HG03442 (cell line): Measurements from ENCODE around the gene AMOTL2.

Source experiments
- ATAC-seq: cut with Tn5 transposase; IDR thresholded peaks from one replicate; pipeline ENCODE4 v1.9.1; 2021; ENCODE audit warnings: mild to moderate bottlenecking, moderate library complexity; ENCODE audit not compliant: unreplicated experiment

The AMOTL2 gene

DNA sequence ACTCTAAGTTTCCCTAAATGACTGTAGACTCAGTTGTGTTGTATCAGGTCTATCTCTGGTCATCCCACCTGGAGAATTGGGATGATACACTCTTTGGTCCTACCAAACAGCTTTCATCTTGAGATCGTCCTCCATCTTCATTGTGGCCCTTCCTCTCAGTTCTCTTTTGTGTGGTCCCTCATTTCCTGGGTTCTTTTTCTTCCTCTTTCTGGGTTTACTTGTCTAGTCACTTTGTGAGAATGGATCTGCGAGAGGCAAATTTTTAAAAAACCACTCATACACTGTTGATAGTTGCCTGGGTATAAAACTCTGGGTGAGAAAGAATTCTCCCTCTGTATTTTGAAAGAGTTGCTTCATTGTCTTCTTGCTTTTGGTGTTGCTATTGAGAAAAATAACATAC, 6.0 kb upstream of the AMOTL2 start:
- ATAC-seq: no peak

DNA sequence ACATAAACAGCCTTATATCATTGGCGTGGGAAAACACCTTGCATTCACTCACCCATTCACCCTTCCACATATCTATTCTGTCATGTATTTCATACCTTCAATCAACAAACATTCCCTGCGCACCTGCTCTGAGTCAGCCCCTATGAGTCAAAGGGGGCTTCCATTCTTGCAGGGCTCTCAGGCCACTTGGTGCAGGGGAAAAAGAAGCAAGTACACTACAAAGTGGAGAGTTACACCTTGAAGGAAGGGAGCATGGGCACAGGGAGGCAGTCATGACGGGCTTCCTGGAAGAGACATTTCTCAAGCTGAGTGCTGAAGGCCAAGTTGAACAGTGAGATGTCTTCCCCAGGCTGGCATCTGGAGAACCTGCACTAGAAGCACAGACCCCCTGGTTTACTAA, 4.6 kb upstream of the AMOTL2 start:
- no peak for ATAC-seq

DNA sequence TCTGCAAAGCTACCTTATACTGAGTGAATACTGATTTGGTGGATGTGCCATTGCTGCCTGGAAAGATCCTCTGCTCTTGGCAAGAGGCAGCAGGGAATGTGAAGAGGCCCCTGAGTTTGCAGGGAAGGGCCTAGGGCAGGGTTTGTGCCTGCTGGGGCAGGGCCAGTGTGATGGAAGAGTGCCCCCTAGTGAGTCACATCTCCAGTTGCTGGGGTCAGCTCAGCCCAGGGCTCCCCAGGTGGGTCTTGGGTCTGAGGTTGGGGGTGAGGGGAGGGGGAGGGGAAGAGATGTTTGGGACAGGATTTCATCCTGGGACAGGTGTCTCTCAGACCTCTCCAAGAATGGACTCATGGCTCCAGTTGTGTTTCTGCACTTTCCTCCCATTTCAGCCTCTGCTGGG, 4.1 kb upstream of the AMOTL2 start:
- no peak for ATAC-seq

DNA sequence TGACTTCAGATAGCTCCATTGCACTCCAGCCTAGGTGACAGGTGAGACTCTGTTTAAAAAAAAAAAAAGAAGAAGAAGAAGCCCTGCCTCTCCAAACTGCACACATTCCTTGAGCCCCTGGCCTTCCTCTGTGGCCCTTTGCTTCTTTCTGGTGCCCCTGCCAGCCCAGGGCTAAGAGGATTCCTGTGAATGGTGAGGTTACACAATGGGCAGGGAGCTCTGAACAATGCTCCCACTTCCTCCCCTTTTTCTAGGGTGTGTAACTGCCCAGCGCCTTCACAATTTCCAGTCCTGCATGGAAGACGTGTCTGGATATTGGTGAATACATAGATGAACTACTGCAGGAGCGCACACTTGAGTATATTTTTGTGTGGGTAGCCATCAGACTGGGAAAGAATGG, 3.6 kb upstream of the AMOTL2 start:
- ATAC-seq: no peak

DNA sequence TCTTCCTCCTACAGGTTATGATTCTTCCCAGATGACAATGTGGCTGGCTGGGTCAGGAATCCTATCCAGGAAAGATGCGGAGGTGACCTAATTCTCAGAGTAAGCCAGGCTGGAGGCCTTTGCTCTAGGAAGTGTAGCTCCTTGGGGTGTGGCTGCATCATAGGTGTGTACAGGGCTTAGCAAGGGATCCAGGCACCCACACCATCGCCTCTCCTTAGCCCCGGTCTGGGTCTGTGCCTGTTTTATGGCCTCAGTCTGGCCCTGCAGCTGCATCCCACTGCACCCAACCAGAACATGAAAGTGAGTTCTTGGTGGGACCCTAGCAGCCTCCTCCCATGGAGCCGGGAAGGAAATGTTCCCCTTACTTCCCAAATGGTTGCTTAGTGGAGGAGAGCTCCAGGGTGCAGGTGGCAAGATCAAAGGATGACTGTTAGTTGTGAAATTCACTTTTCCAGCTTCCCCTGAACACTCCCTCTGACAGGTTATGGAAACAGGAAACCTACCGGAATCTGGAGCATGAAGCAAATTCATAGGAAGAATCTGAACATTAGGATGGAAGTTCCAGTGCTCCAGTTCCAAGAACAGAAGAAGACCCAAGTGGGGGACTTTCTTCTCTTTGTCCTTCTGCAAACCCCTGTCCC, 2.7 kb upstream of the AMOTL2 start:
- no peak for ATAC-seq

DNA sequence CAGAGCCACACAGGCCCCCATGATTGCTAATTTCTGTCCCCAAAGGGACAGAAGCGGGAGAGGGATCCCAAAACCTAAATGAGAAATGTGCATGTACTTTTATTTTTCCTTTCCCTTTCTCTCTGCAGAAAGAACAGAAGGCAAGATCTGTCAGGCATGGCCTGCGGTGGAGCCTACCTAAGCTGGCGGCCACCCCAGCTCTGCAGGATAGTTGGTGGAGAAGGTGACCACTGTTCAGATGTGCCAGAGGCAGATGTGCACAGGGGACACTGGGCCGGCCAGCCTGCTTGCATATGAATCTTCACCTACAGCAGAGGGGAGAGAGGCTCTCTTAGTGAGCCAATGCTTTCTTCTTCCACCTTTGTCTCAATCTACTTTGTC, 2.1 kb upstream of the AMOTL2 start:
- ATAC-seq: no peak

DNA sequence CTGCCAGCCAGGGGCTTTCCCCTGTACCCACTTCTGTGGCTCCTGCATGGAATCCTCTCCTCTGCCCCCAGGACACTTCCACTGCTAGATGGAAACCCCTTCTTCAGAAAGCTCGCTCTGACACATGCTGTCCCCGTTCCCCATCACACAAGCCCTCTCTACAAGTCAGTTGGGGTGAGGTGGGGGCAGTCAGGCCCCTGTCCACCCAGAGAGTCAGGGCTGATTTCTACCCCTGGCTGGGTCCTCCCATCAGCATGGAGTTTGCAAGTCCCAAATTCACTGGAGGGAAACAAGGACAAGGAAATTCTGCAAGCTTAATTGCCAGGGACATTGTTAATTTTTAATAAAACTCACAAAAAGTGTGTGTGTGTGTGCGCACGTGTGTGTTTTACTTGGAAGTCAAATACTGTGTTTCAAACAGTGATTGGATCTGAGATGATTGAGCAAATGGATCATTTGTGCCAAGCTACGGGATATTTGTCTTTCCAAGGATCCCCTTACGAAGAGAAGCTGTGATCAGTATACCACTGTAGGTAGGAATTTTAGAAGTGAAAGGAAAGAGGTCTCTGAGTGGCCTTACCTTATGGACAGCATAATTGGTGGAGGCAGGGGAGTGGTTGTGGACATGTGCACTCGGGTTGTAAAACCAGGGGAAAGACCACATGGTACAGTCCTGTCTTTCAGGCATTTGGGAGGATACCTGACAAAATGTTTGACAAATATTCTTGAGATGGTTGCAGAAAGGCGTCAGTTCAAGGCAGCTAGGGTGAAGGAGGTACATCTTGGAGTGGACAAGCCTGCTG, 1.5 kb upstream of the AMOTL2 start:
- ATAC-seq: no peak

DNA sequence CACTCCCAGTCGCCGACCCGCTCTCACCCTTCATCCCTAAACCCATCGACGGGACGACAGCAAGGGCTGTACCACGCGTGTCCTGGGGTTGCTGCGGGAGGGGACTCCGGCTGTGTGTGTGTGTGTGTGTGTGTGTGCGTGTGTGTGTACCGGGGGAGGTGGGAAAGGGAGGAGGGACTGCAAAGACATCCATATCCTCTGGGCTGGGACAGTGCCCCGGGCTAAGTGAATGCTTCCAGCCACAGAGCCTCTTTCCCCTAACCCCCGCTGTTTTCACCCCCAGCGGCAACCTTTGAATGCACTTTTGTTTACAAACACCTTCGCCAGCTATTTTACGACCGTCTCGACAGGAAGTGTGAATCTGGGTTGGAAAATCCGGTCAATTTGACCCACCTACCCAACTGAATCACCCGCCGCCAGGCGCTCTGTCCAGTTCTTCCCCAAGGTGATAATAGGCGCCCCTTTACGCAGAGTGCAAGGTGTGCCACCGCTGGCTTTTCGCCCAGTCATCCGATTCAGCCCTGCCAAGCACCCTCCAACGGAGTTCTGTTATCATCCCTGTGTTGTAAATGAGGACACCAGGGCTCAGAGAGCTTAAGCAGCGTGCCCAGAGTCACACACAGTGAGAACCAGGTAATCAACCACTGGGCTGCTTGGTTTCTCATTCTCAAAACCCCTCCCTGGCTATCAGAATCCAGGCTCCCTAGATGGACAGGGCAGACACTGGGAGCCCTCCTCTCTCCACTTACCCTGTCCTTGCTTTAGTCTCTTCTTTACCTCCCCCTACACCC, 739 bp upstream of the AMOTL2 start:
- no peak for ATAC-seq

DNA sequence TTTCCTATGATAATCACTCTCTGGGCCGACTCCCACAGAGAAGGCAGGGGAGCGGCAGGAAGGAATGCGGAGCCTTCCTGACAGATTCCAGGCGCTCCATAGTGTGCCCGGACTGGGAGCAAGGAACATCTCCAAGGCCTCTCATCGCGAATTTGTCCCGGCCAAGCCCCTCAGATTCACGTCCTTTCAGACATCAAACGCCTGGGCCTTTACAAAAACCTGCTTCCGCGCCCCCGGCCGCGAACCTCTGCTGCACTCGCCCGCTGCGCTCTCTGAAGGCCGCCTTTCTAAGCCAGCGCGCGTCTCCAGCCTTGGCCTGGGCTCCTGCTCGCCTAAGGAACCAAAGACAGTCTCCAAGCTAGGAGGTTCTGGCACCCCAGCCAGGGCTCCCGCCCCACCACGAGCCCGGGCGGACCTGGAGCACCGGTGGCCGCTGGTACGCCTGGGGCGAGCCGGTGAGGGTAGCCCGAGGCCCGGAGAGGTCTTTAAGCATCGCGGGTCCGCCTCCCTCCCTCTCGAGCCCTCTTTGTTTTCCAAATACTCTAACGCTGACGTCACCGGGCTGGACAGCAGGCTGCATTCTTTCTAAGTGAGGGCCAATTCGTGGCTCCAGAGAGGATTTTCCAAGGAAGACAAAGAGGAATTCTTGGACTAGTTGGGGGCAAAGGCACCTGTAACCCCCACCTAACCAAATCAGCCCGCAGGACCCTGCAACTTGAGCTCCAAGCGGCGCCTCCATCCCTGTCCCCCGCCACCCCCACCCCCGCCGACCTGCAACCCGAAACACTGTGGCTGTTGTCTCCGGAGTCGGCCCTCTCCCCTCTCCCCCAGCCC, 759 bp downstream of the AMOTL2 start:
- ATAC-seq: no peak

DNA sequence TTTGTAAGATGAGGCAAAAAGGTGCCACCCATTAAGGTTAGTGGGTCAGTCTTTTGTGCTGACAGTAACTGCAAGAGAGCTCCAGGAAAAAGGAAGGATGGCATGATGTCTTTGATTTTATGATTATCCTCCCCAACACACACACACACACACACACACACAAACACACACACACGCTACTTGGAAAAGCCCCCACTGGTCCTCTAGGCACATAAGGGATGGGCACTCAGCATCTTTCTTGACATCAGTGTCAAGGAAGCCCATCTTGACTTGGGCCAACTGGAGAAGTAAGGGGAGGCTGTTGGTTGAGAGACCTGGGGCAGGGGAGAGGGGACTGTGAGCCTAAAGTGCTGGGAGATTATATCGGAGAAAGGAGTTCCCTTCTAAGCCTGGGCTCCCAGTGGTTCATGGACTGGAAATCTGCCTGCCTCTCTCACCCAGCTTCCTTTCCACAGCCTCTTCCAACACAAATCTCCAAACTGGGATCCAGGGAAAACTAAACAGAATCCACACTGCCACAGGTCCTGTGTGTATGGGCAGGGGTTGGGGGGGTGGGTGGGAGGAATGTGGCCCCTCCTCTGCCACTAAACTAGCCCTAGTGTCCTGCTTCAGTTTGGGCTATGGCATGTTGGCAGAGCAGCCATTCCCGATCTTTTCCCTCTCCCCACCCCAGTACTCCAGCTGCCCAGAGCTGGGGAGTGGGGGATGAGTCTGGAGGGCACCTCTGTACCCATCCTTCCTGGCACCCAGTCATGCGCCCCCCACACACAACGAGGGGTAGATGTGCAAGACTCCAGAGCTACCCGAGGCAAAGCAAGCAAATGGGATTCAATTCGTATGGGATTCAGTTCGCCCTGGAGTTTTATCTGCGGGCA, 1.6 kb downstream of the AMOTL2 start:
- no peak for ATAC-seq

DNA sequence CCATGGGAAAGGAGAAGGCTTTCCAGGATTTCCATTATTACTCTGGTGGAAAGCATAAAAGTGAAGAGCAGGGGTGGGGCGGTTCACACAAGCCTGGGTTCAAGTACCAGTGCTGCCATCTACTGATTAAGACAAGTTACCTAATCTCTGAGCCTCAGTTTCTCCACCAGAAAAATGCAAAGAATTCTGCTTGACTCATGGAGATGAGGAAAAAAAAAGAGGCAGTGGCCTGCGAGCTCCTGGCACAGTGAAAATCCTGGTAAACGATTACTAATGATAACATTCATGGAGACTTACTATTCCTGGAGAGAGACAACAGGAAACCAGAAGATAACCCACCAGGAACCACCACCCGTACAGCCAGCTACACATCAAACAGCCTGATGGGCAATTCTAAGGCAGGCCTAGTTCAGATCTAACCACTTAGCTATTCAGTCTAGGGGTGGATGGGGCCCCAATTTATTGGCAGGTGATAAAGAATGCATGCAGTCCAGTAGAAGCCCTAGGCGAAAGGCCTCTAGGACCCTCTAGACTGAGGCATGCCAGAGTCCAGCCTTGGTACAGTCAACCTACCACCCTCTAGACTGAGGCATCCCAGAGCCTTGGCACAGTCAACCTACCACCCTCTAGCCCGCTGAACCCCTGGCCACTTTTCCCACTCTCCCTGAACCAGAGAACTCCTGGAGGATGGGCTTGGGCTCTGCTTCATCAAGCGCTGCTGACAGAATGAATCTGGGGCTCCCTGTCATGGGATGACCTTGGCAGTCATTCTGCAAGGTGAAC, 2.5 kb downstream of the AMOTL2 start:
- no peak for ATAC-seq

DNA sequence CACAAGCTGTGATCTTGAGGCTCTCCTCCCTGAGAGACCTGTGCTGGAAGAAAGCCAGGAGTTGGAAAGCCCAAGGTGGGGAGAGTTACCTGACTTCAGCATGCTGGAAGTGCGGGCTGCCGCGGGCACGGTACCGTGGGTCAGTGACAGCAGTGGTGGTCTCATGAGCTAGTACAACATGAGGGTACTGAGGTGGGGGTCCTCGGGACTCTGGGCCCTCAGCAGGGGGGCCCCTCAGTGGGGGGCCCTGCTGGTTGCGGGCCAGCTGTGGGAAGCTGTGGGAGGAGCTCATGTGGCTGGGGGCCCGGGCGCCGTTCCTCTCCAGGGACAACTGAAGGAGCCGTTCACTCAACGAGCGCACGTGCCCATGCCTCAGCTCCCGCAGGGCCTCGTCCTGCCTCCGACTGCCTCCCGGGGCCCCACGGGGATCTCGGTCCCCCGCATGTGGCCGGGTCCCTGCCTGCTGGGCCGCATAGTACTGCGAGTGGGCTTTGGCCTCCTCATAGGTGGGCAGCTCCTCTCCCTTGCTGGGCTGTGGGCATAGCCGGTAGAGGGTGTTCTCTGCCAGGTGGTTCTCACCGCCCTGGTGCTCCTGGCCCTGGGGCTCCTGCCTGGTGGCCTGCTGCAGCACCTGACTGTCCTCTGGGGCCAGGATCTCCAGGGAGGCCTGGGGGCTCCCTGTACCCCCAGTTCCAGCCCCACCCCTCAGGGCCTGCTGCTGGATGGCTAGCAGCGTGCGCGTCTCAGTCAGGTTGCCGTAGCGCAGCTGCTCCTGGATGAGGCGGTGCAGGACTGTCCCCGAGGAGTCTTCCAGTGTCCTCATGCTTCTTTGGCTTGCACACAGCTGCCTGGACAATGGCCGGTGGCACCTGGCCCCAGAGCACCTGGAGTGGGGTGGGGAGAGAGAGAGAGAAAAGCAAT, 3.4 kb downstream of the AMOTL2 start:
- ATAC-seq: no peak

DNA sequence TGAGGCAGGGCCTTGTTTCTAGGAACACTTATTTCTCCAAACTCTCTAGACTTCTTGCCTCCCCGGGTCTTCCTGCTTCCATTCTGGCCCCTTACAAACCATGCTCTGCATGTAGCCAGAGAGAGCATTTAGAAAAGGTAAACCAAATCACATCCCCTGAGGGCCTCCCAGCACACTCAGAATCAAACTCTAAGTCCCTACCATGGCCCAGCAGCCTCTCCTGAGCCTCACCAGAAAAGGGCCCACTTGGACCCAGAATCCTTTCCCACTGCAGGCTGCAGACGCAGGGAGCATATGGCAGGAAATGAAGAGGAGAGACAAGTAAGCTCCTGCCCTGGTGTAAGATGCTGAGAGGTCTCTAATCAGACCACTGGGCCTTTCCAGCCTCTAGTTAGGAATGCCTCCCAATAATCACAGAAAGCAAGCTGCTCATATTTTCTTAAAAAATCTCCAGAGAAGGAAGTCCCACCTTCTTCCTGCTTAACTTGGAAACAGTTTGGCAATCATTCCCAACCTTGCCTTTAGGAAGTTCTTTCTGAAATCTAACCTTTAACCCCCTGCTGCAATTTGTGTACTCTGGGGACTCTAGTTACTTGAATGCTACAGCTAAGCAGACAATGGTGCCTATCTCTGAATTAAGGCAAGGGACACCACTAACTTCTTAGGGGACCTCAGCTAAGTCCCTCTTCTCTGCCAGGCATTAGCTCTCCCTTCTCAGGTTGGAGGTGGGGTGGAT, 4.2 kb downstream of the AMOTL2 start:
- ATAC-seq: no peak

DNA sequence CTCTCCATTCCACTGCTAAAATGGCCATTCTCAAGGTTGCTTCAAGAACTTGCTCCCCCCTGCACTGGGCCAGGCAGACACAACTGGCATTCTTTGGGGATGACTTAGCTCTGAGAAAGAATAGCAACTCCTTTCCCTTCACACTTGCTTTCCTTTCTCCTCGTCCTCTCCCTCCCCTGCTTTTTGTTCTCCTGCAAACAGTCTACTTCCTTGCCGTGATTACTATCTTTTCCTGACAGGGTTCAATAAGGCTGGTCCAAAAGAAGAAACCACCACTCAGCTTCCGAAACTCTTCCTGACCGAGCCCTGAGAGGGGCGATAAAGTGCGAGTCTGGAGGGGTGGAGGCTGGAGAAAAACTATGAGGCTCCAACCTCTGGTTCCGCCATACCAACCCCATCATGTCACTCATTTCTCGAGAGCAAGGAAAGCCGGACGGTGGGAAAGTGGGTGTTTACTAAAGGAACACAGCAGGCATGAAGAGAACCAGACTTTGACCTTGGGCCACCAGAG, 5.0 kb downstream of the AMOTL2 start:
- no peak for ATAC-seq

DNA sequence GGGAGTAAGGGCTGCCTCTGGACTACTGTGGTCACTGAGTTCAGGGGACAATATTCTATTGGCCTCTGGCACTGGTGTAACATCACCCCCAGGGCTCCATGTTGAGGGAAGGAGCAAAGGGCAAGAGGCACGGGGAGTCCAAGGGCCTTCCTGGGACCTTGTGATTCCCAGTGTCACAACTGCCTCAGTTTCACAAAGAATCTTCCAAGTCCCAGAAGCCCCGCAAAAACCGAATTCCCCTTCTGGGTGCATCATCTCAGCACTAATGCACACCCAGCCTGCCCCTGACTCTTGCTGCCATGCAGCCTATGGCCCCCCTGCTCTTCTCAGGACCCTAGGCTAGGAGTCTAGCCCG, 5.5 kb downstream of the AMOTL2 start:
- no peak for ATAC-seq

DNA sequence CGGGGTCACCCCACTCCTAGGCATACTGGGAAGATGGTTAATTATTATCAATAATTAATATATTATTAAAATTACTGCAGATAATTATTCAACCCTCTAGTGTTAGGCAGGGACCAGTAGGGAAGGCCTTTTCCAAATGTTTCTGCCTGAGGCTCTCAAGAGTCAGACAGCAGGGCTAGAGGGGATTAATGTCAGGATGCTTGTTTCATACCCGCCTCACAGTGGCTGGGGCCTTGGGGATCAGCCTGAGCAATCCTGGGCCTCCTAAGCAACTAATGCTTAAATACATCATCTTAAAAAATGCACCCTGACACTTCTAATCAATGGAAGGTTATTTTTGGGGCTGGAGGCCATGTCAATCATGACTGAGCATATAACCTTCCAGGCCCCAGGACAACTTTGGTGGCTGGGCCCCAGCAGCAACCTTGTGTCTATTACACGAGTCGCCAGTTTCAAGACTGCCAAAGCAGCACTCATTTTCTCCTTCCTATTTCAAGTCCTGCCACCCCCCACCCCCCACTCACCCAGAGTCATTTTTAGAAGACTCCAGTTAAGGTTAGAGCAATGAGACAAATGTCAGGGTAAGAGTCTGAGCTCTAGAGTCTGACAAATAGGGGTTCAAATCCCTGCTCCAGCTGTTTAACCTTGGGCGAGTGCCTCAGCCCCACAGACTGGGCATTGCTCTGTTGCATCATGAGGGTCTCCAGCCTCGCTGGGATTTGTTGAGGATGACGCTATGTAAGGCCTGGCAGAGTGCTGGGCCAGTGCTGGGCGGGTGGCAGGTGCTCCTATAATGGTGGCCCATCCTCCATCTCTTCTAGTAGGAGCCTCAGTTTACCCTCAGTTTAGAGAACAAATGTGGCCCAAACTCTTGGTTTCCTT, 6.1 kb downstream of the AMOTL2 start:
- no peak for ATAC-seq
